ENCODE measurements around the gene MARK4.

DNA sequence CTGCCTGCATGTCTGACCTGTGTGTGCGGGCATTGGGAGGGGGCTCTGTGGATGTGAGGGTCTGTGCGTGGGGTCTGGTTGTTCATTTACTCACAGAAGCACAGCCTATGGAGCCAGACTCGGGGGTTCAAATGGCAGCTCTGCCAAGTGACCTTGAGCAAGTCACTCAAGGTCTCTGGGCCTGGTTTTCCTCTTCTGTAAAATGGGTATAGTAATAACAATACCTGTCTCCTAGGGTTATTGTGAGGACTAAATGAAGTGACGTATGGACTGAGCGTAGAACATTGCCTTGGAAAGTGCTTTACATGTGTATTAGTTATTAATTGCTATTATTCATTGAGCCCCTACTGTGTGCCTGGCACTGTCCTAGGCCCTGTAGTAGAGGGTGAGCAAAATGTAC lies 47.2 kb downstream of the MARK4 start:
- TF ChIP-seq, protein P1, sequence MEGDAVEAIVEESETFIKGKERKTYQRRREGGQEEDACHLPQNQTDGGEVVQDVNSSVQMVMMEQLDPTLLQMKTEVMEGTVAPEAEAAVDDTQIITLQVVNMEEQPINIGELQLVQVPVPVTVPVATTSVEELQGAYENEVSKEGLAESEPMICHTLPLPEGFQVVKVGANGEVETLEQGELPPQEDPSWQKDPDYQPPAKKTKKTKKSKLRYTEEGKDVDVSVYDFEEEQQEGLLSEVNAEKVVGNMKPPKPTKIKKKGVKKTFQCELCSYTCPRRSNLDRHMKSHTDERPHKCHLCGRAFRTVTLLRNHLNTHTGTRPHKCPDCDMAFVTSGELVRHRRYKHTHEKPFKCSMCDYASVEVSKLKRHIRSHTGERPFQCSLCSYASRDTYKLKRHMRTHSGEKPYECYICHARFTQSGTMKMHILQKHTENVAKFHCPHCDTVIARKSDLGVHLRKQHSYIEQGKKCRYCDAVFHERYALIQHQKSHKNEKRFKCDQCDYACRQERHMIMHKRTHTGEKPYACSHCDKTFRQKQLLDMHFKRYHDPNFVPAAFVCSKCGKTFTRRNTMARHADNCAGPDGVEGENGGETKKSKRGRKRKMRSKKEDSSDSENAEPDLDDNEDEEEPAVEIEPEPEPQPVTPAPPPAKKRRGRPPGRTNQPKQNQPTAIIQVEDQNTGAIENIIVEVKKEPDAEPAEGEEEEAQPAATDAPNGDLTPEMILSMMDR (conservative IDR thresholded peaks at IDR 0.05): no peak
- no peak for TF ChIP-seq EZH2 (IDR thresholded peaks at IDR 0.05; ENCODE audit: low read depth)
